ENCODE measurements around the gene N4BP2L2. TPM values are rescaled to one million over a fixed set of nuclear protein-coding genes. Genes with fewer than 3 reads are reported as not detected.

N4BP2L2 gene
- total and polyA plus RNA-seq, 2 donors (not counting 3 experiments of a cell fraction or from before 2014, with no cell fraction given), result 21.7 to 101 TPM

- no peaks in the 10 kb centered on the region for H3K79me2 ChIP-seq (ENCODE audit: control insufficient read depth, insufficient read depth, low read length)
- dilution Hi-C loops (cut with MboI; ENCODE audit: extremely low pct_ligation_motif_present, low sequenced_read_pairs) (no loop called here), intact Hi-C loops (cut with micrococcal nuclease) (no loop called here)
- no peaks in the 10 kb centered on the region for H4K20me1 ChIP-seq (replicated peaks; ENCODE audit: control insufficient read depth, extremely low read depth, insufficient read depth, low read length)
- H3K27me3 ChIP-seq (ENCODE audit: control insufficient read depth in 2 of 2, insufficient read depth in 2 of 2, low read length in 2 of 2), result no peaks in the 10 kb centered on the region
- ChIA-PET CTCF (no interaction called here), POLR2A (no interaction called here)
- BruUV-seq (replicated peaks), result no TSS peak
- no peak overlapping the region for H3K27ac ChIP-seq (ENCODE audit: insufficient read depth, low read depth, low read length)
- DNase-seq (ENCODE audit: low read depth, low spot score) (no peak), FAIRE-seq (no peak)
- H3K4me3 ChIP-seq (replicated peaks in 1 of 3; ENCODE audit: insufficient read depth in 1 of 3, low read depth in 1 of 3, low read length in 3 of 3), result no peak overlapping the region
- TF ChIP-seq MYC (IDR thresholded peaks at IDR 0.05; ENCODE audit: low read depth, low read length) (no peak), GATA2 (IDR thresholded peaks at IDR 0.05; ENCODE audit: insufficient read depth, insufficient read length, low read depth, low read length) (no peak), POLR2A (IDR thresholded peaks at IDR 0.05; ENCODE audit: low read depth, low read length) (no peak), MAX (IDR thresholded peaks at IDR 0.05; ENCODE audit: insufficient read depth, insufficient read length) (no peak), FOS (IDR thresholded peaks at IDR 0.05; ENCODE audit: borderline replicate concordance, insufficient read depth, low read length) (no peak), POLR2AphosphoS5 (IDR thresholded peaks at IDR 0.05; ENCODE audit: insufficient read depth, low read depth, low read length) (no peak), EZH2 (IDR thresholded peaks at IDR 0.05; ENCODE audit: borderline replicate concordance, low read depth, low read length, severe bottlenecking) (no peak), JUN (IDR thresholded peaks at IDR 0.05; ENCODE audit: borderline replicate concordance, insufficient read depth, insufficient read length, low read depth) (no peak)
- TF ChIP-seq, protein P1, sequence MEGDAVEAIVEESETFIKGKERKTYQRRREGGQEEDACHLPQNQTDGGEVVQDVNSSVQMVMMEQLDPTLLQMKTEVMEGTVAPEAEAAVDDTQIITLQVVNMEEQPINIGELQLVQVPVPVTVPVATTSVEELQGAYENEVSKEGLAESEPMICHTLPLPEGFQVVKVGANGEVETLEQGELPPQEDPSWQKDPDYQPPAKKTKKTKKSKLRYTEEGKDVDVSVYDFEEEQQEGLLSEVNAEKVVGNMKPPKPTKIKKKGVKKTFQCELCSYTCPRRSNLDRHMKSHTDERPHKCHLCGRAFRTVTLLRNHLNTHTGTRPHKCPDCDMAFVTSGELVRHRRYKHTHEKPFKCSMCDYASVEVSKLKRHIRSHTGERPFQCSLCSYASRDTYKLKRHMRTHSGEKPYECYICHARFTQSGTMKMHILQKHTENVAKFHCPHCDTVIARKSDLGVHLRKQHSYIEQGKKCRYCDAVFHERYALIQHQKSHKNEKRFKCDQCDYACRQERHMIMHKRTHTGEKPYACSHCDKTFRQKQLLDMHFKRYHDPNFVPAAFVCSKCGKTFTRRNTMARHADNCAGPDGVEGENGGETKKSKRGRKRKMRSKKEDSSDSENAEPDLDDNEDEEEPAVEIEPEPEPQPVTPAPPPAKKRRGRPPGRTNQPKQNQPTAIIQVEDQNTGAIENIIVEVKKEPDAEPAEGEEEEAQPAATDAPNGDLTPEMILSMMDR (IDR thresholded peaks at IDR 0.05; ENCODE audit: extremely low read depth in 1 of 2, insufficient read depth in 1 of 2, low read depth in 1 of 2, low read length in 2 of 2), result no peak
- no peaks in the 10 kb centered on the region for H3K4me1 ChIP-seq (ENCODE audit: control insufficient read depth, extremely low read depth, insufficient read depth, low read length)
- no peaks in the 10 kb centered on the region for H3K9me3 ChIP-seq (replicated peaks; ENCODE audit: control insufficient read depth, insufficient read depth, low read length)
- no peaks in the 10 kb centered on the region for H3K36me3 ChIP-seq (ENCODE audit: control insufficient read depth in 2 of 2, extremely low read depth in 1 of 2, insufficient read depth in 2 of 2, low read length in 2 of 2)
- no peak overlapping the region for H3K4me2 ChIP-seq (ENCODE audit: insufficient read depth, low read length)
- H3K9me1 ChIP-seq (replicated peaks; ENCODE audit: control insufficient read depth, extremely low read depth, insufficient read depth, low read length), result no peaks in the 10 kb centered on the region
- H3K9ac ChIP-seq (replicated peaks; ENCODE audit: extremely low read depth, insufficient read depth, low read length), result no peak overlapping the region
- no peak overlapping the region for H2AFZ ChIP-seq (ENCODE audit: low read depth, low read length)
These were observed 147.4 kb downstream of the N4BP2L2 start for GRCh38 chr13:32391101-32391619.
